H9 (cell line): ENCODE results near the gene MALAT1. TPM values are rescaled to one million over a fixed set of nuclear protein-coding genes. Genes with fewer than 3 reads are reported as not detected.

Experiments used
- DNase-seq: peaks from one replicate; pipeline ENCODE4 v3.0.0-alpha.2; 2017
- H2AFZ ChIP-seq: one replicate; pipeline ENCODE4 v1.6.1; 2013; ENCODE audit warnings: mild to moderate bottlenecking, low read length, control low read depth, moderate library complexity
- H2AK5ac ChIP-seq: 2 replicates; pipeline ENCODE4 v1.6.1; 2013; ENCODE audit warnings: low read length, control low read depth, mixed read lengths; ENCODE audit not compliant: insufficient read length
- H2BK120ac ChIP-seq: one replicate; pipeline ENCODE4 v1.6.1; 2013; ENCODE audit warnings: low read depth, mild to moderate bottlenecking, low read length, control low read depth, inconsistent platforms; ENCODE audit not compliant: poor library complexity, severe bottlenecking
- H2BK12ac ChIP-seq: 2 replicates; pipeline ENCODE4 v1.6.1; 2013; ENCODE audit warnings: low read length, control low read depth, mixed read lengths, low read depth; ENCODE audit not compliant: insufficient read length
- H2BK15ac ChIP-seq: 2 replicates; pipeline ENCODE4 v1.6.1; 2013; ENCODE audit warnings: low read depth, low read length, control low read depth
- H2BK20ac ChIP-seq: one replicate; pipeline ENCODE4 v1.6.1; 2013; ENCODE audit warnings: low read depth, mild to moderate bottlenecking, low read length, control low read depth, inconsistent platforms; ENCODE audit not compliant: poor library complexity, severe bottlenecking
- H2BK5ac ChIP-seq: 2 replicates; pipeline ENCODE4 v1.6.1; 2013; ENCODE audit warnings: low read length, control low read depth, mixed read lengths; ENCODE audit not compliant: insufficient read length
- H3K14ac ChIP-seq: 2 replicates; pipeline ENCODE4 v1.6.1; 2013; ENCODE audit warnings: low read length, control low read depth; ENCODE audit not compliant: insufficient read depth
- H3K18ac ChIP-seq: 2 replicates; pipeline ENCODE4 v1.6.1; 2013; ENCODE audit warnings: low read depth, mild to moderate bottlenecking, mixed read lengths, low read length, control low read depth; ENCODE audit not compliant: insufficient read length
- H3K23ac ChIP-seq: 2 replicates; pipeline ENCODE4 v1.6.1; 2013; ENCODE audit warnings: low read length, control low read depth, mixed read lengths, low read depth; ENCODE audit not compliant: insufficient read length
- H3K23me2 ChIP-seq: 2 replicates; pipeline ENCODE4 v1.6.1; 2013; ENCODE audit warnings: low read depth, mild to moderate bottlenecking, mixed read lengths, low read length, control low read depth; ENCODE audit not compliant: insufficient read length, poor library complexity, severe bottlenecking
- H3K27ac ChIP-seq: 2 replicates; pipeline ENCODE4 v1.5.1; 2013; ENCODE audit warnings: low read length, control low read depth, mixed read lengths, low read depth; ENCODE audit not compliant: insufficient read length
- H3K27me3 ChIP-seq: 2 replicates; pipeline ENCODE4 v1.6.1; 2013; ENCODE audit warnings: low read length, control low read depth, inconsistent platforms; ENCODE audit not compliant: insufficient read depth
- H3K4ac ChIP-seq: 2 replicates; pipeline ENCODE4 v1.6.1; 2013; ENCODE audit warnings: low read depth, mild to moderate bottlenecking, control low read depth, inconsistent platforms, low read length, moderate library complexity
- H3K4me1 ChIP-seq: 2 replicates; pipeline ENCODE4 v1.6.1; 2013; ENCODE audit warnings: low read length, control low read depth, inconsistent platforms; ENCODE audit not compliant: insufficient read depth
- H3K4me2 ChIP-seq: 2 replicates; pipeline ENCODE4 v1.6.1; 2013; ENCODE audit warnings: low read length, control low read depth, mixed read lengths; ENCODE audit not compliant: insufficient read length, insufficient read depth
- H3K56ac ChIP-seq: 2 replicates; pipeline ENCODE4 v1.6.1; 2013; ENCODE audit warnings: low read depth, mild to moderate bottlenecking, mixed read lengths, low read length, control low read depth; ENCODE audit not compliant: insufficient read length
- H3K79me1 ChIP-seq: 2 replicates; pipeline ENCODE4 v1.6.1; 2013; ENCODE audit warnings: low read depth, mild to moderate bottlenecking, moderate library complexity, low read length, control low read depth, inconsistent platforms; ENCODE audit not compliant: insufficient read depth, poor library complexity, severe bottlenecking
- H3K79me2 ChIP-seq: 2 replicates; pipeline ENCODE4 v1.6.1; 2013; ENCODE audit warnings: low read length, control low read depth, inconsistent platforms; ENCODE audit not compliant: insufficient read depth
- H3K9ac ChIP-seq: 2 replicates; pipeline ENCODE4 v1.6.1; 2013; ENCODE audit warnings: low read length, control low read depth, mixed read lengths; ENCODE audit not compliant: insufficient read length; ENCODE audit errors: extremely low read depth
- H3K9me3 ChIP-seq: one replicate; pipeline ENCODE4 v1.6.1; 2013; ENCODE audit warnings: low read depth, low read length, inconsistent platforms; ENCODE audit not compliant: control insufficient read depth
- H3T11ph ChIP-seq: one replicate; pipeline ENCODE4 v1.6.1; 2013; ENCODE audit warnings: mild to moderate bottlenecking, low read length, control low read depth, inconsistent platforms
- H4K20me1 ChIP-seq: one replicate; pipeline ENCODE4 v1.6.1; 2013; ENCODE audit not compliant: control insufficient read depth, insufficient read length, insufficient read depth
- H4K5ac ChIP-seq: 2 replicates; pipeline ENCODE4 v1.6.1; 2013; ENCODE audit warnings: low read depth, mild to moderate bottlenecking, mixed read lengths, low read length, control low read depth; ENCODE audit not compliant: insufficient read length
- H4K8ac ChIP-seq: replicated peaks from 2 replicates; pipeline ENCODE4 v1.6.1; 2013; ENCODE audit warnings: low read length, control low read depth, mixed read lengths, low read depth; ENCODE audit not compliant: insufficient read length
- H4K91ac ChIP-seq: 2 replicates; pipeline ENCODE4 v1.6.1; 2013; ENCODE audit warnings: low read depth, mild to moderate bottlenecking, moderate library complexity, mixed read lengths, low read length, control low read depth; ENCODE audit not compliant: insufficient read length
- H3K27ac Mint-ChIP-seq, 3 experiments: 2 replicates in 2 of 3; 3 replicates in 1 of 3; pipeline ENCODE4 v1.8.0; 2020 to 2021; ENCODE audit warnings: mixed read lengths in 3 of 3, mild to moderate bottlenecking in 1 of 3, moderate library complexity in 1 of 3
- H3K27me3 Mint-ChIP-seq: 2 replicates; pipeline ENCODE4 v1.8.0; 2021; ENCODE audit warnings: low read depth, mild to moderate bottlenecking, moderate library complexity, mixed read lengths
- H3K36me3 Mint-ChIP-seq, 3 experiments: 2 replicates in 2 of 3; 3 replicates in 1 of 3; pipeline ENCODE4 v1.8.0; 2020 to 2021; ENCODE audit warnings: low read depth in 3 of 3, mixed read lengths in 3 of 3; ENCODE audit not compliant: insufficient read depth in 1 of 3
- H3K4me1 Mint-ChIP-seq, 2 experiments: 2 replicates each; pipeline ENCODE4 v1.8.0; 2020; ENCODE audit warnings: mixed read lengths in 2 of 2
- H3K4me3 Mint-ChIP-seq, 2 experiments: 2 replicates in 1 of 2; 3 replicates in 1 of 2; pipeline ENCODE4 v1.8.0; 2020 to 2021; ENCODE audit warnings: mild to moderate bottlenecking in 2 of 2, mixed read lengths in 2 of 2, moderate library complexity in 1 of 2
- H3K9me3 Mint-ChIP-seq, 2 experiments: 2 replicates in 1 of 2; 3 replicates in 1 of 2; pipeline ENCODE4 v1.8.0; 2020; ENCODE audit warnings: mild to moderate bottlenecking in 2 of 2, mixed read lengths in 2 of 2, moderate library complexity in 1 of 2
- WGBS: extraction: QIAGEN DNeasy Blood & Tissue Kit; methylation state at CpG from one replicate; pipeline ENCODE4 v1.1.7; 2013; ENCODE audit warnings: missing lambda C conversion rate, low lambda C conversion rate, mixed read lengths; ENCODE audit not compliant: insufficient read length; ENCODE audit errors: extremely low coverage; 5-methylcytosine and 5-hydroxymethylcytosine counted together
- total RNA-seq: library from RNA; stranded (reverse); gene quantifications from 2 replicates; pipeline ENCODE4 v1.2.1, GENCODE V29; 2021
- TF ChIP-seq, protein P1 (sequence below): fragments of 200-600 bp; sonication (generic); conservative IDR thresholded peaks from 3 replicates; pipeline ENCODE4 v1.8.0; 2021; ENCODE audit warnings: antibody characterized with exemption, mild to moderate bottlenecking

MALAT1 gene
- total RNA-seq, 1 experiment from 2014 or later = 1,934 TPM

DNA sequence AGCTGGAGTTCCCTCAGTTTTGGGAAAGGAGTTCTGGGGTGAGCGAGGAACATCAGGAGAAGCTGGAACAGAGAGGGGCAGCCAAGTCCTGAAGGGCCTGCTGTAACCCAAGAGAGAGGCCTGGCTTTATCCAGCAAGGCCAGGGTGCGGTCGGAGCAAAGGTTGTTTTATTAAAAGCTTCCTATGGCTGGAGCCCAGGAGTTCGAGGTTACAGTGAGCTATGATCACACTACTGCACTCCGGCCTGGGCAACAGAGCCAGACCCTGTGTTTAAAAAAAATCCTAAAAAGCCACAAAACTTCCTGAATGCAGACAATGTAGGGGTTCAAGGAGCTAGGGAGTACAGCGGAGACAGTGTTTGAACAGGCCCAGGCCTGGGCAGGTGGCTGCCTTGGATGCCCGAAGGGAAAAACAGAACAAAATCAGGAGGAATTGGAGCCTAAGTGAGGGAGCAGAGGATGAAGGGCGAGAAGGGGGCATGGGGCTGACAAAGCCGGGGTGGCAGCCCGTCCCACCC lies 22.2 kb upstream of the MALAT1 start:
- no peak overlapping the region for H2AK5ac ChIP-seq
- no peak overlapping the region for H3K56ac ChIP-seq
- WGBS = no CpG with 5 or more reads among the region's 10 CpGs
- peak overlapping the region; percentile 40 for H3K4ac ChIP-seq
- H3K79me2 ChIP-seq = no peaks in the 10 kb centered on the region
- H3K9ac ChIP-seq = peak overlapping the region; percentile 71
- no peak overlapping the region for H2BK5ac ChIP-seq
- no peak overlapping the region for H2BK20ac ChIP-seq
- no peak for DNase-seq
- no peak overlapping the region for H4K91ac ChIP-seq
- no peaks in the 10 kb centered on the region for H4K20me1 ChIP-seq
- H3T11ph ChIP-seq = no peak overlapping the region
- H3K23me2 ChIP-seq = peaks cover 10% of the 10 kb centered on the region
- Mint-ChIP-seq H3K36me3 (no peaks in the 10 kb centered on the region), H3K4me3 (peak overlapping the region; percentile 76 to 78), H3K27me3 (peaks cover 1% of the 10 kb centered on the region), H3K27ac (peak overlapping the region; percentile 90 to 94 (median 92); a peak in 6 of 7 replicates), H3K4me1 (peaks cover 28 to 37% of the 10 kb centered on the region in 2 experiments), H3K9me3 (no peaks in the 10 kb centered on the region; a peak in 1 of 5 replicates)
- H3K14ac ChIP-seq = peak overlapping the region; percentile 92
- no peak overlapping the region for H2BK15ac ChIP-seq
- H2BK120ac ChIP-seq = no peak overlapping the region
- peak overlapping the region; percentile 18 for H4K5ac ChIP-seq
- H3K9me3 ChIP-seq = no peaks in the 10 kb centered on the region
- H3K79me1 ChIP-seq = no peaks in the 10 kb centered on the region
- no peak overlapping the region for H3K23ac ChIP-seq
- H3K18ac ChIP-seq = peak overlapping the region; percentile 84
- peak overlapping the region; percentile 60 for H3K4me2 ChIP-seq
- H3K4me1 ChIP-seq = peaks cover 9% of the 10 kb centered on the region
- TF ChIP-seq, protein P1, sequence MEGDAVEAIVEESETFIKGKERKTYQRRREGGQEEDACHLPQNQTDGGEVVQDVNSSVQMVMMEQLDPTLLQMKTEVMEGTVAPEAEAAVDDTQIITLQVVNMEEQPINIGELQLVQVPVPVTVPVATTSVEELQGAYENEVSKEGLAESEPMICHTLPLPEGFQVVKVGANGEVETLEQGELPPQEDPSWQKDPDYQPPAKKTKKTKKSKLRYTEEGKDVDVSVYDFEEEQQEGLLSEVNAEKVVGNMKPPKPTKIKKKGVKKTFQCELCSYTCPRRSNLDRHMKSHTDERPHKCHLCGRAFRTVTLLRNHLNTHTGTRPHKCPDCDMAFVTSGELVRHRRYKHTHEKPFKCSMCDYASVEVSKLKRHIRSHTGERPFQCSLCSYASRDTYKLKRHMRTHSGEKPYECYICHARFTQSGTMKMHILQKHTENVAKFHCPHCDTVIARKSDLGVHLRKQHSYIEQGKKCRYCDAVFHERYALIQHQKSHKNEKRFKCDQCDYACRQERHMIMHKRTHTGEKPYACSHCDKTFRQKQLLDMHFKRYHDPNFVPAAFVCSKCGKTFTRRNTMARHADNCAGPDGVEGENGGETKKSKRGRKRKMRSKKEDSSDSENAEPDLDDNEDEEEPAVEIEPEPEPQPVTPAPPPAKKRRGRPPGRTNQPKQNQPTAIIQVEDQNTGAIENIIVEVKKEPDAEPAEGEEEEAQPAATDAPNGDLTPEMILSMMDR = no peak
- H2BK12ac ChIP-seq = peak overlapping the region; percentile 79
- no peak overlapping the region for H2AFZ ChIP-seq
- H3K27me3 ChIP-seq = no peaks in the 10 kb centered on the region
- no peak overlapping the region for H4K8ac ChIP-seq
- H3K27ac ChIP-seq = no peak overlapping the region
